Left kidney (tissue), 2 donors: ENCODE measurements around the gene ALG12. TPM values are rescaled to one million over a fixed set of nuclear protein-coding genes. Genes with fewer than 3 reads are reported as not detected.

Experiments
- DNase-seq: peaks from one replicate; pipeline ENCODE4 v3.0.0-alpha.2; 2013
- polyA plus RNA-seq: library from polyadenylated mRNA; unstranded; fragments of 120-200 nt; gene quantifications from one replicate; pipeline ENCODE4 v1.2.1, GENCODE V29; 2013; ENCODE audit not compliant: insufficient read length

Gene ALG12
- polyA plus RNA-seq, 1 donor = 24.1 TPM

DNA sequence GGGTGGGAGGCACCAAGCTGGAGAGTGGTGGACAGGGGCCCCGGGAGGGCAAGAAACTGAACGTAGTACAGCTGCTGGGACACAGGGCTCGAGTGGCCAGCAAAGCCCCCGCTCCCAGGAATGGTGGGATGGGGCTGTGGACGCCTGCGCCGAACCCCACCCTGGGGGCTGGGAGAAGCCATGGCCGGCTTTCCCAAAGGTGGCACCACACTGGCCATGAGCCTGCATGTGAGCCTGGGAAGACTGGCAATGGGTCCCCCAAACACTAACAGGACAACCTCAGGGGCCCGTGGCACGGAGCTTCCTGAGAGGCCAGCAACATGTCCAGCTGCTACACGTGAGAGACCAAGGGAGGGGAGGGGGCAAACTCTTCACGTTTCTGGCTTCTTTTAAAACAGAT is 4.0 kb downstream of the ALG12 start:
- DNase-seq = no peak

DNA sequence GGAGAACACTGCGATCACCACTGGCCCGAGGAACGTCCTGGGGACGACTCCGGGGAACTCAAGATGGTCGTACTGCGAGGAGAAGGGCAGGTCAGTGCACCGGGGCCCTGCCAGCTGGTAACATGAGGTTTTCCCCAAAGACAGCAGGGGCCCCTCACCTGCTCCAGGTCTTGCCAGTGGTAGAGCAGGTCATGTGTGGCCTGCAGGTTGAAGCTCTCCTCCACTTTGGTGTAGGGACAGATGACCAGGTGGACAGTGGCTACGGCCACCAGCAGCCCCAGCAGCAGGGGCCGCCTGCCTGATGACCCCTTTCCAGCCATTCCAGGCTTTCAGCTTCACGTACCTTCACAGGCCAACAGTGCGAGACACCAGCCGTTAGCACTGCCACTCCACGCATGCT is 4.8 kb downstream of the ALG12 start:
- DNase-seq = no peak

DNA sequence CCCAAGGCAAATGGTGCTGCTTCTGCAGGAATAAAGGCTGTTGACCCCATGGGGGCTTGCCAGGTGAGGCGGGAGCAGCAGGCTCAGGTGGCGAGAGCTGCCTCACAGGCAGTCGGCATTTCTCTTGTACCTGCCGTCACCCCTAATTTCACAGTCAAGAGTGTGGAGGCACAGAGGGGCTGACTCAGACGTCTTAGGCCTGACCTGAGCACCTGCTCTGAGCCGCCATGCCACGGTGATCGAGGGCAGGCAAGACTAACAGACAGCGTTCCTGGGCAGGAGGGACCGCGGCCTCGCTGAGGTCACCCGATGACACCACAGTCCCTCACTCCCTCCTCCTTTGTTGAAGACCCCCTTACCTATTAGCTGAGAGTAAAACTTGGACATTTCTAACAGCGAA is 5.2 kb downstream of the ALG12 start:
- DNase-seq = no peak

DNA sequence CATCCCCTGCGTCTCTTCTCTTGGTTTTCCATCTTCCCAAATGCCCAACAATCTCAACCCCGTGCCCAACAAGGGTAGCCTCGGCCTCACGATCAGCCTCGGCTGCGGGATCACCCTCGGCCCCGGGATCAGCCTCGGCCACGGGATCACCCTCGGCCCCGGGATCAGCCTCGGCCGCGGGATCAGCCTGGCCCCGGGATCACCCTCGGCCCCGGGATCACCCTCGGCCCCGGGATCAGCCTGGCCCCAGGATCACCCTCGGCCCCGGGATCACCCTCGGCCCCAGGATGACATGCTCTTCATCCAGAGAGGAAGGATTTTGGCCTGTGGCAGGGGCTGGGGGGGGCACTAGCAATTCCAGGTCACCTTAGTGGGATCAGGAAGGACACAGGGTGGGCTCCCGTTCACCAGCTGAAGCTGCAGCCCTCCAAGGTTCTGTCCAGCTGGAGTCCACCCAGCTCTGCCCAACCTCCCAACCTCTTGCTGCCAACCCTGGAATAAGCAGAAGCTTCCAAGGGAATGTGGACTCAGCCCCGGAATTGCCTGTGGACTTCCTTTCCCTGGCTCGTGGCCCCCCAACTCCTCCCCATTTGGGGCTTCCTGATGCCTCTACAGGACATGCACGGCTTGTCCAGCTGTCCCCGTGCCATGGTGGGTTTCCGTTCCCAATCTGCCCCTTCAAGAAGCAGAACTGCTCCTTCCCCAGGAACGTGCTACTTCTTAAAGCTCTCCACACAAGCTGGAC is 6.2 kb downstream of the ALG12 start:
- no peak for DNase-seq

DNA sequence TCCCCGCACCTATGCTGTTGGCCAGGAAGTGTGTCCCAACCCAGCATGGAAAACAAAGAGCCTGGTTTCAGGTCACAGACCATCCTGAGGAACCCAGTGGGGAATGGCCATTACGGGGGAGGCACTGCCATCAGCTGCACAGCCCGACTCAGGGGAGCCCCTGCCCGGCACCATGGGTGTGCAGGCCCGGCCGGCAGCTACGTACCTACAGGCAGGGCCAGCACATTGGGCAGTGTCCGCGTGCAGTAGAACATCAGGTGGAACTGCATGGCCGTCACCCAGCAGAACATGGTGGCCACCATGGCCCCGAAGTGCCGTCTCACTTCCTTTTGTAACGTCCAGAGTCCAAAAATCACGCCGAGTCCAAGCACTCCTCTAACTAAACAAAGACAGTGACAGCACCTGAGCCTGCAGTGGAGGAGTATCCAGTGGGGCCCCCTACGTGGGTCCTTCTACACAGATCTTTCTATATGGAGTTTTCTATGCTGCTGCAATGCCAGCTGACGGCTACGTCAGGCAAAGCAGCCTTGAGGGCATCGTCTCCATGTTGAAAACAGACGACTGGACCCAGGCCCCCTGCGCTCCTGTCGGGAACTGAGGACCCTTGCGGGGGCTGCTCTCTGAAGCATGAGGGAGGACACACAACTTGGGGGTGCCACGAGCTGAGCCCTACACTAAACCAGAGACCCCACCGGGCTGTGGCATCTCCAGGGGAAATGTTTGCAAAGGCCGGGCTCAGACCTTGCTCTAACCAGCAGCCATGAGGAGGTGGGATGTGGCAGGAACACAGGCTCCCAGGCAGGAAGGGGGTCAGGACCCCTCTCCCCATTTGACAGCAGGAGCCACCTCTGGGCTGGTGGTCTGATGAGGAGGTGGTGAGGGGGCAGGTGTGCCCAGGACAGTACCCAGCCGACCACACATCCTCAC is 7.7 kb downstream of the ALG12 start:
- DNase-seq = no peak

DNA sequence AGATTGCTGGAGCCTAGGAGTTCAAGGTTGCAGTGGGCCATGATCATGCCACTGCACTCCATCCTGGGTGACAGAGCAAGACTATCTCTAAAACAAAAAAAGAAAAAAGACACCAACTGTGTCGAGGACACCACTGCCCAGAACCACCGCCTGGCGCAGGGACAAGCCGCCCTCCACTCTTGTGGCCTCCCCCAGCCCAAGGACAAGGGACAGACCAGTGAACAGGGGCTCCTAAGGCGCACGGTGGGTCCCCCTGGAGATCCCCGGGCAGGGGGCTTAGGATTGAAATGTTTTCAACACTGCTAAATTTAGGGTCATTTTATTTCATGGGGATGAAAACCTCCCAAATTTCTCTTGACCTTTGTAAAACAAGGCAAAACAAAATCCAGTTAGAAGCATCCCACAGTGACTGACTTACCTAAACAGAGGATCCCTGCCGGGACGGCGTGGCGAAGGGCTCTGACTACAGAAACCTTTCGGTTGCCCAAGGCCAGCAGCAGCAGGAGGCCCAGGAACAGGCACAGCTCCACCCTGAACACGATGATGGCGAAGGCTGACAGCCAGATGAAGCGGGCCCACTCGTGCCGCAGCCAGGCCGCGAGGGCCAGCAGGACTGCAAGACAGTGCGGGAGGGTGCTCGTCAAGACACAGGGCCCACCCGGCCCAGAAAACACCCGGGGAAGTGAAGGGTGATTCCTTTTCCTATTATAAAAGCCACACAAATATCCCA is 8.6 kb downstream of the ALG12 start:
- no peak for DNase-seq

DNA sequence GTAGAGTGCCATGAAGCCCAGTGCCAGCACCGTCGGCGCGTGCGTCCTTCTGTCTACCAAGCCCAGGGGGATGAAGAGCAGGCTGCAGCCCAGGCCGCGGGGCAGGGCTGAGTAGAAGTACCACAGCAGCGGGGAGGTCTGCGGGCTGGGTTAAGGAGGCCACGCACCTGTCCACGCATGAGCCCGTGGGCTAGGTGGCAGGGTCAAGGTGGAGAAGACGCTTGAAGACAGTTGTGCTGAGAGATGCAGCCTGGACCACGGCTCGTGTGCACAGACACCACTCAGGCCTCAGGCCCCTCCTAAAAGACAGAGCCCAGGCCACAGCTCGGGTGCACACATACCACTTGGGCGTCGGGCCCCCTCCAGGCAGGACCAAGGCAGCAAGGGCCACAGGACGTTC is 10.4 kb downstream of the ALG12 start:
- DNase-seq = no peak

DNA sequence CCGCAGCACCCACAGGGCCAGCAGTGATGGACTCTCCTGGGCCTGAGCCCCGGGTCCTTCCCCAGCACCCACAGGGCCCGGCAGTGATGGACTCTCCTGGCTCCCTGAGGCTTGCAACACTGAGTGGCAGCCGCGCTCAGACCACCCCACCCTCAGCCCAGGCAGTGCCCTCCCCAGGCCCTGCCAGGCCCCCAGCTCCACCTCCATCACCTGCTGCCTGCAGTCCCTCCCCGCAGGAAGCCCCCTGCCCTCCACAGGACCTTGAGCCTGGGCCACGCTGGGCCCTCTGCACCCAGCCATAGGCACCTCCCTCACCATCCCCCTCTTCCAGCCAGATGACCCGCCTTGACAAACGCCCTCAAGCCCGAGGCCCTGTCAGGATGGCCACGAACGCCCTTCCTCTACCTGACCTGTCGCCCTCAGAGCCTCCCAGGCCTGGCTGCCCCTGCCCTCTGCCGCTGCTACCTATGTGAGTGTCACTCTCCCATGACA is 11.4 kb downstream of the ALG12 start:
- no peak for DNase-seq

DNA sequence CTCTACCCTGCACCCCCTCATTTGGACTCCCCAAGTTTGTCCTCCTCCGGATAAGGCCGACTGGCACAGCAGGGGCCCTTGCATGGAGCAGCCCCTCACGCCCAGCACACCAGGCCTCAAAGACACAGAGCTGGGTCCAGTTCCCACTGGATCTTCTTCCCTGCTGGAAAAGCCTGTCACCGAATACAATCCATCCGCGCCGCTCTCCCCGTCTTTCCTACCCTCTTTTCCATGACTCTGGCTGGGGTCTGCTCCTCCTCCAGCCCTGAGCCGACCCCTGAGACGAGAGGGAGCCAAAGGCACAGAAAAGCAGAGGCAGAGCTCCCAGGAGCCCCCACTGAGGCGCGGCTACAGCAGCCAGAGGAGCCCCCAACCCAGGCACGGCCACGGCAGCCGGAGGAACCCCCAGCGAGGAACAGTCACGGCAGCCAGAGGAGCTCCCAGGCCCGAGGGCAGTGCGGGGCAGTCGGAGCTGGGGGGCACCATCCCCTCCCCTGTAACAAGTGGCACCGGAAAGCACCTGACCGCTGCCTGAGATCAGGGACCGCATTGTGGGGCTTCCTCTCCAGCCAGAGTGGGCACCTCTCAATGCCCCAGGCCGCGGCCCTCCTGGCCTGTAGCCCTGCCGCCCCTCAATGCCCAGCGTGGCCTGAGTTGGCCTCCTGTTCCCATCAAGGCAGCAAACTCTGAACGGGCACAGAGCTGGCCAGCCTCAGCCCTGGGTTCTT is 12.0 kb downstream of the ALG12 start:
- no peak for DNase-seq

DNA sequence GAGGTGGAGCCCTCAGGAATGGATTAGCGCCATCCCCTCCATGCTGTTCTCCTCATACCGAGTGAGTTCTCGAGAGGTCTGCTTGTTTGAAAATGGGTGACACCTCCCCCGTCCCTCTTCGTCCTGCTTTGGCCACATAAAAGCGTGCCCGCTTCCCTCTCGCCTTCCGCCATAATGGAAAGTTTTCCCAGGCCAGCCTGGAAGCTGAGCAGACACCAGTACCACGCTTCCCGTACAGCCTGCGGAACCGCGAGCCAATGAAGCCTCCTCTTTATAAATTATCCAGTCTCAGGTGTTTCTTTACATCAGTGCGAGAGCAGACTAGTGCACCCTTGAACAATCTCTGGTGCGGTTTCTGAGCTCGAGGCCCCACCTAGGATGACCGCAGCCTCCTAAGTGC is 12.8 kb downstream of the ALG12 start:
- DNase-seq = no peak

DNA sequence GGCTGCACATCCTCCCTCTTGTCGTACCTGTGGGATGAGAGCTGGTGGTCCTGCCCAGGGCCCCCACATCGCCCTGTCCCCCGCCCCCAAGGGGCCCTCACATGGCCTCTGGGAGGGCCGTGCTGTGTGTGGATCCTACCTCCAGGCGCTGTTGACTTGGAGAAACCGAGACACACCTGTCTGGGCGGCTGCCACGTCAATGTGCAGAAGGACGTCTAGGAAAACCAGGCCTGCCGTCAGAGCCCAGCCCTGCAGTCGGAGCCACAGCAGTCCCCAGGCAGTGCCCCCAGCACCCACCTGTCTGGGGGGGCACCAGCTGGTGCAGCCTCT is 14.2 kb downstream of the ALG12 start:
- DNase-seq = no peak

DNA sequence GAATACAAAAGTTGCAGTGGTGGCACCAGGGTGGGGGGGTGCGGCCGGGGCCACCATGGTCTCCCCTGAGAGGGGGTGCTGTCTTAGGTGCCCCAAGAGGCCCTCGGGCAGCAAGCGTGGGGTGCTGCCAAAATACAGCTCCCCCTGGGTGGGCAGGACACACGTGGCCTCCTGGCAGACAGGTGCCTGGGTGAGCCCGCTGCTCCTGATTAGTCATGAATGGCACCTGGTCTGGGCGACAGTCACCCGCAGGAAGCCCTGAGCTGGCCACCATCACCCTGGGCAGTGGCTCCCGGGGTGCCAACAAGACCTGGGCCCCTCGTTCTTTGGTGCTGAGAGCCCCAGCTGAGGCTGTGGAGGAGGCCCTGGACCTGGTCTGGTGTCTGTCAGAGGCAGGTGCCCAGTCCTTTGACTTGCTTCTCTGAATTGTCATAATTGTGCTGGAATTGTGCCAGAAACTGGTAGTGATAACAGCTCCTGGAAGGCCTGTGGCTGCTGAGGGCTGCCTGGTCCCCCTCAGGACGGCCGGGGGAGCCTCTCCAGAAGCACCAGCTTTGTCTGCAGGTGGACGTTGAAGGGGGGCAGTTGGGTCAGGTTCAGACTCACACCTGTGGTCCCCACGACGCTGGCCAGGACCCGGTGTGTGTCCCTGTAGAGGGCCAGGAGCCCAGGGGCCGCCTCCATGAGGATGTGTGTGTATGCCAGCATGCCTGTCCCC is 14.8 kb downstream of the ALG12 start:
- no peak for DNase-seq

DNA sequence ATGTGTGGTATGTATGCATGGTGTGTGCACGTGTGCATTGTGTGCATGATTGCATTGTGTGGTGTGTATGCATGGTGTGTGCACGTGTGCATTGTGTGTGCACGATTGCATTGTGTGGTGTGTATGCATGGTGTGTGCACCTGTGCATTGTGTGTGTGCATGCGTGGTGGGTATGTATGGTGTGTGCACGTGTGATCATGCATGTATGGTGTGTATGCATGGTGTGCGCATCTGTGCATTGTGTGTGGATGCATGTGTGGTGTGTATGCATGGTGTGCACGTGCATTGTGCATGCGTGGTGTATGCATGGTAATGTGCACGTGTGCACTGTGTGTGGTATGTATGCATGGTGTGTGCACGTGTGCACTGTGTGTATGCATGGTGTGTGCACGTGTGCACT is 16.8 kb downstream of the ALG12 start:
- no peak for DNase-seq

DNA sequence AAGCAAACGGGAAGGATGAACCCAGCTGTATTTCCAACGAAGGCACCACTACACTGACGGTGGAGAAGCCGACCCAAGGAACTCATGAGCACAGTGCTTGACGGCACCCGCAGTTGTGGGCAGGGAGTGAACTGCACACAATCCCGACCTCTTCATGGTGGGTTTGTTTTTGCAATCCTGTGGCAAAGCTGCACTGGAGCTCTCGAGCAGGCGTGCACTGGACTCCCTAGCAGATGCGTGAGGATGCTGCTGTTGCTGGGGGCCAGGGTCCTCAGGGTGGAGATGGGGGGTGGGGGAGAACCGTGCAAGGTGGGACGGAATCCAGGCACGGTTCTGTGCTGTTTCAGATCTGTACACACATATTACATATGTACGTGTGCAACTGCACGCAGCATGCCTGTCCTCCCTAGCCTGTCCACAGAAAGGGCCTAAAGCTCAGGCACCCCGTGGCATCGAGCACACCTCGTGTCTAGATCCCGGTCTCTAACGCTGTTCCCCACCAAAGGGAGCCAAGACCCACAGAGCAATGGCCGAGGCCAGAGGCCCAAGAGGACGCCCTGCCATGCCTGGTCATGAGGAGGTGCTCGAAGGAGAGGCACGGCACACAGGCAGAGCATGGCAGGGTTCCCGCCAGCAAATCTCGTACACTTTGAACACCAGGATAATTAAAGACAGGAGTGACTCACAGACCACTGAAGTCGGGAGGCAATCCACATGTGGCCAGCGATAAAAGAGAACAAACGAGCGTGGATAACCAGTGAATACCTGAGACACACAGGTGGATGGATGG is 17.6 kb downstream of the ALG12 start:
- DNase-seq = no peak

DNA sequence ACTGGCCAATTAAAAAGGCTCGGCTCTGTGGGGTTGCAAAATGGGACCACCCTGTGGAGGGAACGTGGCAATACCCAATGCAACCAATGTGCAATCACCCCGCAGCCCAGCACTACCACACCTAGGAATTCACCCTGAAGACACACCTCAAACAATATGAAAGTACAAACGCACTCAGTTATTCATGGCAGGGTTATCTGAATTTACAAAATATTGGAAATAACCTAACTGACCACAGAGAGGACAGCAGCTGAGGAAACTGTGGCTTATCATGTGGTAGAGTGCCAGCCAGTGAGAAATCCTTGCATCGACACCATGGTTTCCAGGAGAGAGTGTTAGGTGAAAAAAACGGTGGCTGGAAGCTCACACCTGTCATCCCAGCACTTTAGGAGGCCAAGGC is 18.7 kb downstream of the ALG12 start:
- DNase-seq = no peak

DNA sequence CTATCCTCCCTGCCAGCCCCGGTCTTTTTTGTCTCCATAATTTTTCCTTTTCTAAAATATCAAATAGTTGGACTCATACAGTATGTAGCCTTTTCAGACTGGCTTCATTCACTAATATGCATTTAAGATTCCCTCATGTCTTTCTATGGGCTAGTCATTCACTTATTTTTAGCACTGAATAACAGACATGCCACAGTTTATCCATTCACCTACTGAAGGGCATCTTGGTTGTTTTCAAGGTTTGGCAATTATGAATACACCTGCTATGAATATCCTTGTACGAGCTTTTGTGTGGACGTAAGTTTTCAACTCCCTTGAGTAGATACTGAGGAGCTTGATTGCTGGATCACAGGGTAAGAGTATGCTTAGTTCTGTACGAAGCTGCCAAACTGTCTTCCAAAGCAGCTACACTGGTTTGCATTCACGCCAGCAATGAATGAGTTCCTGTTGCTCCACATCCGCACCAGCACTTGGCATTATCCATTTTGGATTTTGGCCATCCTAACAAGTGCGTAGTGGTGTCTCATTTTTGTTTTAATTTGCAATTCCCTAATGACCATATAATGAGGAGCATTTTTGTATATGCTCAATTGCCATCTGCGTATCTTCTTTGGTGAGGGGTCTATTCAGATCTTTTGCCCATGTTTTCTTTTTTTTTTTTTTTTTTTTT is 21.1 kb downstream of the ALG12 start:
- no peak for DNase-seq

DNA sequence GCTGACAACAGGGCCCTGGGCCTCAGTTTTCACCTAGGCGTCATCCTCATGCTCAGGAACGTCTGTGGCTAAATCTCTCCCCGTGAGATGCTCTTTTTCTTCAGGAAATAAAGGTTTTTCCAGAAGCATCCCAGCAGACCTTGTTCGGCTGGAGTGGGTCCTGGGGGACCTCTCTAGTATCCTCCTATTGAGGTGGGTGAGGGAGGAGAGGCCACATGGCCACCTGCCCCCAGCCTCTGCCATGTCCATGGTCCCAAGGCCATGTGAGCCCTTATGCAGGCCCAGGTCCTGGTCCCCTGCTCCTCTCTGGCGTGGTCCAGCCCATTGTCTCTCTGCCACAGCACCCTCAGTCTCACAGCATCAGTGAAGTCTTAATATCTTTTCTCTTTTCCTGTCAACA is 22.0 kb downstream of the ALG12 start:
- DNase-seq = no peak

DNA sequence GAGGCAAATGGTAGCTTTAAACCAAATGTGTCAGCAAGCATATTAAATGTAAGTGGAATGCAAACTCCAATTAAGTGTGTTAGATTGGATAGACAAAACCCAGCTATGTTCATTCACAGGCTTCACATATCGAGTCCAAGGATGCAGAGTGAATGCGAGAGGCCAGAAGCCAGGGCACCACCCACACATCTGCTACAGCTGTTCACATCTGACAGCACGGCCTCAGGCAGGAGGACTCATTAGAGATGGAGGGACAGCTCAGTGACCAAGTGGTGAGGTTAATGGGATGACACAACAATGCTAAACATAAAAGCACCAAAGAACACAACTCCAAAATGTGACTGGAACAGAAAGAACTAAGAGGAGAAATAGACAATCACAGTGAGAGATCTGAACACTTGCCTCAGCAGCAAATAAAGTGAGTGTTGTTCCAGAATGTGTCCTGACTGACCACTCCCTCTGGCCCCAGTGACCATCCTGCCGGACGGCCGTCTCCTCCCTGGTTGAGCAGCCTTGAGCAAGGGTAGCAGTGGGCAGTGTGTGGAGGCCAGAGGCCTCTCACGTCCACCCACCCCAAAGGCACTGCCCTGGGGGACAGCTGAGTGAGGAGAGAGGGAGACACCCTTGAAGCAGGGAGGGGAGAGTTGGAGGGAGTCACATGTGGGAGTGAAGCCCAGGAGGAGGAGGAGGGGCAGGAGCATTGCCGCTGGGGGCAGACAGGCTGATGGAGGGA is 23.8 kb downstream of the ALG12 start:
- DNase-seq = no peak

DNA sequence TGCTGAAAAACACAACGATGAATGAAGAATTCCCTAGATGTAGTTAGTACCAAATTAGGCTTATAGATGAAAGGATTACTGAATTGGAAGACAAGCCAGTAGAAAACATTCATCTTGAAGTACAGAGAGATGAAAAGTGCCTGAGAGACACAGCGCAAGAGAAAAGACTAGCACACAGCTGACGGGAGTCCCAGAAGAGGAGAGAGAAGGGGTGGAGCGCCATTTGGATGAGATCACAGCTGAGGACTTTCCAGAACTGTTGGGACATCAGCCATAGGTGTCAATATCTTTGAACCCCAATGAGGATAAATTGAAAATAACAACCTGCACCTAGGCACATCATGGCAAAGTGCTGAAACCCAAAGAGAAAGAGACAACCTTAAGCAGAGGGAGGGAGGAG is 25.2 kb downstream of the ALG12 start:
- DNase-seq = no peak
